Measurements from ENCODE around the gene CT45A1.
"Not testable (repeated sequence)": the region's sequence is repeated elsewhere in the genome, so short reads cannot be mapped to it uniquely, and the experiment has no call there.

- not testable (repeated sequence) for TF ChIP-seq POLR2AphosphoS5 (IDR thresholded peaks at IDR 0.05); POLR2A (IDR thresholded peaks at IDR 0.05); CTCF (IDR thresholded peaks at IDR 0.05); EP300 (IDR thresholded peaks at IDR 0.05; ENCODE audit: low read depth)
Measured at GRCh38 chrX:135768091-135768490, 54.7 kb downstream of the CT45A1 start, which contains the start of gene CT45A3.
